Immature natural killer cell (primary cell): Measurements from ENCODE around the gene CAMK1D. TPM values are rescaled to one million over a fixed set of nuclear protein-coding genes. Genes with fewer than 3 reads are reported as not detected.

Source experiments
- DNase-seq, 3 donors: peaks; one replicate each; pipeline ENCODE4 v3.0.0; 2022; ENCODE audit warnings: mixed read lengths in 1 of 3
- H3K27ac Mint-ChIP-seq, 6 donors: one replicate each; pipeline ENCODE4 v1.8.0; 2020; ENCODE audit warnings: mixed read lengths in 6 of 6, mild to moderate bottlenecking in 5 of 6, inconsistent platforms in 4 of 6, moderate library complexity in 3 of 6
- H3K27me3 Mint-ChIP-seq, 3 donors: one replicate each; pipeline ENCODE4 v1.8.0; 2020 to 2021; ENCODE audit warnings: low read depth in 3 of 3, mild to moderate bottlenecking in 3 of 3, mixed read lengths in 3 of 3, moderate library complexity in 3 of 3, inconsistent platforms in 1 of 3
- H3K36me3 Mint-ChIP-seq, 3 donors: one replicate each; pipeline ENCODE4 v1.8.0; 2020; ENCODE audit warnings: mixed read lengths in 3 of 3, inconsistent platforms in 2 of 3, mild to moderate bottlenecking in 2 of 3
- H3K4me1 Mint-ChIP-seq, 2 donors: one replicate each; pipeline ENCODE4 v1.8.0; 2020; ENCODE audit warnings: inconsistent platforms in 2 of 2, mild to moderate bottlenecking in 2 of 2, mixed read lengths in 2 of 2, moderate library complexity in 1 of 2
- H3K4me3 Mint-ChIP-seq, 5 donors: one replicate each; pipeline ENCODE4 v1.8.0; 2020; ENCODE audit warnings: mild to moderate bottlenecking in 5 of 5, mixed read lengths in 5 of 5, inconsistent platforms in 3 of 5, moderate library complexity in 3 of 5
- H3K9me3 Mint-ChIP-seq, 6 donors: one replicate each; pipeline ENCODE4 v1.8.0; 2020; ENCODE audit warnings: mild to moderate bottlenecking in 6 of 6, mixed read lengths in 6 of 6, inconsistent platforms in 4 of 6, moderate library complexity in 3 of 6
- polyA plus RNA-seq, 3 donors: library from polyadenylated mRNA; unstranded; fragments of 300-500 nt; fragmentation: Illumina TruSeq; gene quantifications; one replicate each; pipeline ENCODE4 v1.2.3, GENCODE V29; 2021

The CAMK1D gene
- polyA plus RNA-seq, 3 donors from 2014 or later = 5.3 to 19.3 (median 7.7) TPM

DNA sequence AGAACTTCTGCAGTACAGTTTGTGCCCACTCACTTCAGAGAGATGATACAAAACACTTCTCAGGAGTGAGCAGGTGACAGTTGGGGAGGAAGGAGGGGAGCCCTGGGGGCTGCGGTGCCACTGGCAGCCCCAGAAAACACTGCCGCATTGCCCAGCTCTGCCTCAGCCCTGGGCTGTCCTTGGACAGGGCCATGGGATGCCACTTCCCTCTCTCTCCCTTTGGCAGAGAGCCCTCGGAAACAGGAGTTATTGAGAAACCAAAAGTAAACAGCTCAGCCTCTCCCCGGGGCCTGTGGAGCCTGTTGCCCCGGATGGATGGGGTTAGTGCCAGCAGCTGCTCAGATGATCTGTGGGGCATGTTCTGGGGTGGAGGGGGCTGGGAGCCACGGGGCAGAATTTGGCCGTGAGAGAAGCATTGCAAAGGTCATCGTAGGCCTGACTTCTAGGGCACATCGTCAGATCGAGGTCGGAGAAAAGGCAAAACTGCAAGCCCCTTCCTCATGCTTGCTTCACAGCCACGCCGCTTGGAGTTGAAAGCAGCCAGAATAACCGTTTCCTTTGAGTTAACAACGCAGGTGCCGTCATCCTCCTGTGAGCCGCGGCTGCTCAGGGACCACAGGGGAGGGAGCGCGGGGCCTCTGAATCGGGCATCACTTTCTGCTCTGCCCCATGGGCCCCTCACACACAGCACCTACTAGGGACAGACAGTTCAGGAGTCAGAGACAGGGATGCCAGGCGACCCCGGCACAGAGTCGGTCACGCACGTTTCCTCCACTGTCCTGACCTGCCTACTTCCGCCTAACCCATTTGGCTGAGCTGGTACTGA lies 256.4 kb downstream of the CAMK1D start:
- H3K27ac Mint-ChIP-seq = peak overlapping the region; percentile 67 to 93 (median 87)
- no peaks in the 10 kb centered on the region for H3K9me3 Mint-ChIP-seq
- H3K27me3 Mint-ChIP-seq = peaks cover 0 to 2% (median 0%) of the 10 kb centered on the region in 3 donors
- peaks cover 25 to 35% of the 10 kb centered on the region in 2 donors for H3K4me1 Mint-ChIP-seq
- peak; percentile 24 to 46 (median 39) for DNase-seq
- peaks cover 0 to 9% (median 0%) of the 10 kb centered on the region in 3 donors for H3K36me3 Mint-ChIP-seq
- H3K4me3 Mint-ChIP-seq = peak overlapping the region; percentile 71 to 90 (median 83)

DNA sequence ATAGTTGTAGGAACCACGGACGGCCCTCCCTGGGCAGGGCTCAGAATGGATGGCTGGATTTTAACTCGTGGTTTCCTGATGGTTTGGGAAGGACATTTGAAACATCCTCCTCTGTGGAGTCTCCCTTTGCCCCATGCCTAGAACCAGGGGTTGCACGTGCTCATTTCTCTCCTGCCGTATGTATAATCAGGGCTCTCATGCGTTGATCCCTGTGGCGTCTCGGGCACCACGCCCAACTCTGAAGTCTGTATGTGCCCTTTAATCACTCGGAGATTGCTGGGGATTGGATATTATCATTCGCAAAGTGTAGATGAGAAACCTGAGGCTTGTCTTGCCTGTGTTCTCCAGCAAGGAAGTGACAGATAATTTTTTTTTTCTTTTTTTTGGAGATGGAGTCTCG lies 257.1 kb downstream of the CAMK1D start:
- Mint-ChIP-seq H3K27ac (peak overlapping the region in 4 of 6 donors; percentile 55 to 93 (median 87)), H3K36me3 (peaks cover 0 to 9% (median 0%) of the 10 kb centered on the region in 3 donors), H3K4me3 (peak overlapping the region; percentile 71 to 90 (median 83)), H3K4me1 (peaks cover 20 to 31% of the 10 kb centered on the region in 2 donors), H3K27me3 (peaks cover 0 to 2% (median 0%) of the 10 kb centered on the region in 3 donors), H3K9me3 (no peaks in the 10 kb centered on the region)
- no peak for DNase-seq

DNA sequence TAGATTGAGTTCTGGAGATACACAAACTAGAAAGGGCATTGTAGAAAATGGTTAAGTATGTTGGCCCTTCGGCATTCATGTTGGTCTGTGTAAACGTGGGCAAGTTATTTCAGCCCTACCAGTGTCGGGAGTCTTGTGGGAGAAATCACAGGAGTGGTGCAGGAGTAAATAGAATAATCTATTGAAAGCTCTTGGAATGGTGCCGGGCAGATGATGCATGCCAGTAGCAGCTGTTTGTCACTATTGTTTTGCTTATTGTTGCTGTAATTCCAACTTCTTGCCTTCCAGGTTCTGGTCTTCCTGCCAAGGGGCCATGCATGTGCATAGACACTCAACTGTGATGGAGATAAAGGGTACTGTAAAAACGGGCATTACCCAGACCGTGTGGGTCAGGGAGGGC lies 259.4 kb downstream of the CAMK1D start:
- Mint-ChIP-seq H3K9me3 (no peaks in the 10 kb centered on the region), H3K36me3 (peaks cover 4 to 9% (median 5%) of the 10 kb centered on the region in 3 donors), H3K4me1 (peaks cover 20 to 31% of the 10 kb centered on the region in 2 donors), H3K27me3 (peaks cover 0 to 2% (median 0%) of the 10 kb centered on the region in 3 donors), H3K4me3 (no peak overlapping the region), H3K27ac (no peak overlapping the region)
- DNase-seq = no peak

DNA sequence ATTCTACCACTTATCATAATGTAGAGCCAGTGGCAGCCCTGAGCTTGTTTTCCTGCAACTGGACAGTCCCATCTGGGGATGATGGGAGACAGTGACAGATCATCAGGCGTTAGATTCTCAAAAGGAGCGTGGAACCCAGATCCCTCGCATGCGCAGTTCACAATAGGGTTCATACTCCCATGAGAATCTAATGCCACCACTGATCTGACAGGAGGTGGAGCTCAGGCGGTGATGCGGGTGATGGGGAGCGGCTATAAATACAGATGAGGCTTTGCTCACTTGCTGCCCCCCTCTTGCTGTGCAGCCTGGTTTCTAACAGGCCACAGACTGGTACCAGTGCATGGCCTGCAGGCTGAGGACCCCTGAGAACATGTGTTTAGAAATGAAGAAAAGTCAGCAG lies 260.1 kb downstream of the CAMK1D start:
- Mint-ChIP-seq H3K4me1 (peaks cover 20 to 31% of the 10 kb centered on the region in 2 donors), H3K9me3 (no peaks in the 10 kb centered on the region), H3K4me3 (no peak overlapping the region), H3K27me3 (peaks cover 0 to 2% (median 0%) of the 10 kb centered on the region in 3 donors), H3K27ac (no peak overlapping the region), H3K36me3 (peaks cover 4 to 9% (median 5%) of the 10 kb centered on the region in 3 donors)
- no peak for DNase-seq

DNA sequence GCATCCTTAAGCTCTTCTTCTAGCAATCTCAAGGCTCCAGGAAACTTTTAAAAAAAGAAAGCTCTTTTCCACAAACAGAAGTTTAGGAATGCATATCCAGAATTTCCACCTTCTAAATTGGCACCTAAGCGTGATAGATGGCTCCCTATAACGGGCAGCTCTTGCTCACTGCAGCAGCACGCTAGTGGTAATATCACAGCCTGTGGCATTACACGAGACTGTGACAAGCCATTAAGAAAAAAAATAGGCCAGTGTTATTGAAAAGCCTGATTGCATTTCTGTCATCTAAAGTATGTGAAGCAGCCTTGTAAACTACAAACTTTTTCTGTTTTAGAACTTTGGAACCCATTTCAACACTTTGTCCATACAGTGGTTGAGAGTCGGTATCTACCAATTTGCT lies 263.8 kb downstream of the CAMK1D start:
- H3K27ac Mint-ChIP-seq = no peak overlapping the region
- peaks cover 0 to 6% of the 10 kb centered on the region in 2 donors for H3K4me1 Mint-ChIP-seq
- H3K27me3 Mint-ChIP-seq = peaks cover 0 to 2% (median 0%) of the 10 kb centered on the region in 3 donors
- H3K9me3 Mint-ChIP-seq = no peaks in the 10 kb centered on the region
- DNase-seq = no peak
- H3K36me3 Mint-ChIP-seq = peaks cover 4 to 9% (median 5%) of the 10 kb centered on the region in 3 donors
- H3K4me3 Mint-ChIP-seq = no peak overlapping the region

DNA sequence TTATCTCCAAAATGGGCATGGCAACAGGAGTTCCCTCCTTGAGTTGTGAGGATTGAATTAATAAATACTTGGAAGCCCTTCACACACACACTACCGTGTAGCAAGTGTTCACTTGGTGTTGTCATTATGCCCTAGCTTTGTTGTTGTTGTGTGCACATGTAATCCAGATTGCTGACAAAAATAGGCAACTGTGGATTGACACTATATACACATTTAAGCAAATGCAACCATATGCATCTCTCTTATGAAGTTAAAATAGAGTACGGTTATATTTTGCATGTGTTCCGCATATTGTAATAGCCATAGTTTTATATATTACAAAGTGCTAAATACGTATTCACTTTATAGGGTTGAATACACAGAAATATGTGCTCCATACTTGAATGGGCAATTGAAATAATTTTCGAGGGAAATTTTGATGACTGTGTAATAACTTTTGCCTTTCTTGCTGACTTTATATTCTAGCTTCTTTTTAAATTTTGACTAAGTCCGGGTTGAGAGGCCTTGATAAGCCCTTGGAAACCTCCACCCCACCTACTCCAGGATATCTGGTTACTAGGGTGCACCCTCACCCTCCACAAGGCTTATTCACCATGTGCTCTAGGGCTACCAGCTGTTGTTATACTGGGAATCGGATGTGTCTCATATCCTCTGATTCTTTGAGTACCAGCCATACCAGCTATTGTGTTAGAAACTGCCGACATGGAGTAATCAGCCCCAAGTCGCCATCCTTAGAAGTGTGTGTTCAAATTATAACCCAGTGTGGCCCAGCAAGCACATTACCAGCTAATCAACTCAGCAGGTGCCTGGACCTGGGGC lies 265.0 kb downstream of the CAMK1D start:
- Mint-ChIP-seq H3K27ac (no peak overlapping the region), H3K36me3 (peaks cover 4 to 9% (median 5%) of the 10 kb centered on the region in 3 donors), H3K4me3 (no peak overlapping the region), H3K9me3 (no peaks in the 10 kb centered on the region), H3K27me3 (no peaks in the 10 kb centered on the region), H3K4me1 (no peaks in the 10 kb centered on the region)
- DNase-seq = no peak

DNA sequence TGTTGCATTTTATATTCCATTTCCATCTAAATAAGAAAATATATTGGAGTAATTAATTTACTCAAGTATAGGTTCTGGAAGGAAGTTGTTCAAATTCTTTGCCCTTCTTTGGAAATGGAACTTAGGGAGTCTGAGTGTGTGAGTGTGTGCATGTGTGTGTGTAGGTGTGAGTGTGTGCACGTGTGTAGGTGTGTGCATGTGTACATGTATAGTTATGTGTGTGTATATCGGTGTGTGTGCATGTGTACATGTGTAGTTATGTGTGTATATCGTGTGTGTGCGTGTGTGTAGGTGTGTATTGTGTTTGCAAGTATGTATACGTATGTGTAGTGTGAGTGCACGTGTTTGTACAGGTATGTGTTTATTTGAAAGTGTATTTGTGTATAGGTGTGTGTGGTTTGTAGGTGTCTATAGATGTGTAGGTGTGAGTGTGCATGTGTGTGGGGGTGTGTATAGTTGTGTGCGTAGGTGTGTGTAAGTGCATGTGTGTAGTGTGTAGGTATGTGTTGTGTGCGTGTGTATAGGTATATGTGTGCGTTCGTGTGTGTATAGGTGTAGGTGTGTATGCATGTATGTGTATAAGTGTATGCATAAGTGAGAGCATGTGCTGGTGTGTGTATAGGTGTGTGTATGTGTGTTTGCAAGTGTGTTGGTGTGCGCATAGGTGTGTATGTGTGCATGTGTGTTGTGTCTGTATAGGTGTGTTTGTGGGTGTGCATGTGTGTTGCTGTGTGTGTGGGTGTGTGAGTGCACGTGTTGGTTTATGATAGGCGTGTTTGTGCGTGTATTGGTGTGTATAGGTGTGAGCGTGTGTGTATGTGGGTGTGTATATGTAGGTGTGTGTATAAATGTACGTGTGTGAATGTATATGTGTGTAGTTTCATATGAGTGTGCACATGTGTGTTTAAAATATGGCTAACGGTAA lies 266.2 kb downstream of the CAMK1D start:
- Mint-ChIP-seq H3K4me3 (no peak overlapping the region), H3K27me3 (no peaks in the 10 kb centered on the region), H3K9me3 (no peaks in the 10 kb centered on the region), H3K27ac (no peak overlapping the region), H3K4me1 (peaks cover 0 to 2% of the 10 kb centered on the region in 2 donors), H3K36me3 (peaks cover 0 to 5% (median 4%) of the 10 kb centered on the region in 3 donors)
- DNase-seq = no peak

DNA sequence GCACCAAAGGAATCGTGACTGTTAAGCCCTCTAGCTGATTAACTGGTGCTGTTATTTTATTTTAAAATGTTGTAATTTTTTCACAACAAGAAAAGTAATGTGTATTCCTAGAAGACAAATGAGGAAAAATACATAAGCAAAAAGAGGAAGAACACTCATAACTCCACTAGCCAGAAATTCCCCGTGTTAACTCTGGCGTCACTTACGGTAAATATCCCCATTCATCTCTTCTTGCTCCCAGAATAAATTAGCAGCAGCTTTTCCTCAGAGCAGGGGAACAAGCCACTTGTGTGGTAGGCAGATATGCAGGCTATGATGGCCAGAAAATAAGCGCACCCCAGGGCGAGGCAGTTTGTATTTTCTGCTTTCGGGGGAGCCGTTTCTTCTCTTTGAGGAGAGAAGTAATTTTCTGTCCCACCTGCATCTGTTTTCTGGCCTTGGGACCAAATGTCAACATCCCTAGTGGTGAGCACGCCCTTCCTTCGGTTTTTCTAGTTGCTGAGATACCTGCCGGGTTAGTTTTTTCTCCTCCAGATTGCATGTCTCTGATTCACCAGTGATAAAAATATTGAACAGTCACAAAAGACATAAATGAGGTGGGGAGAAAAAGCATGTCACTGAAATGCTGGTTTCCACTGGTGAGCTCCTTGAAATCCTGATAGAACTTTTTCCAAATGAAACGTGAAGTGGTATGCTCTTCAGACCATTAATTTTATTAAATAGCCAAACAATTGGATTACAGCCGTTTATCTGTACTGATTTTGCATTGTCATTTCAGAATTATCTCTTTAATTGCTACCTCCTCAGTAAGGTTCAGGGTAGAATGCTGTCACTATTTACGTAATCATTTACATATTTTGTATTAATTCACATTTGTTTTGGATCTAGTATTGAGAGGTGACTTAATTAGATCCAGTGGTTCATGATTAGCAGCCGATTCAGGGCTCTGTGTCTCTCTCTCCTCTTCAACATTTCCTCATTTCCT lies 268.1 kb downstream of the CAMK1D start:
- no peak overlapping the region for H3K4me3 Mint-ChIP-seq
- peaks cover 0 to 2% of the 10 kb centered on the region in 2 donors for H3K4me1 Mint-ChIP-seq
- peak overlapping the region in 1 of 6 donors; percentile 35 for H3K27ac Mint-ChIP-seq
- no peak for DNase-seq
- peaks cover 0 to 2% (median 2%) of the 10 kb centered on the region in 3 donors for H3K36me3 Mint-ChIP-seq
- H3K9me3 Mint-ChIP-seq = no peaks in the 10 kb centered on the region
- H3K27me3 Mint-ChIP-seq = no peaks in the 10 kb centered on the region

DNA sequence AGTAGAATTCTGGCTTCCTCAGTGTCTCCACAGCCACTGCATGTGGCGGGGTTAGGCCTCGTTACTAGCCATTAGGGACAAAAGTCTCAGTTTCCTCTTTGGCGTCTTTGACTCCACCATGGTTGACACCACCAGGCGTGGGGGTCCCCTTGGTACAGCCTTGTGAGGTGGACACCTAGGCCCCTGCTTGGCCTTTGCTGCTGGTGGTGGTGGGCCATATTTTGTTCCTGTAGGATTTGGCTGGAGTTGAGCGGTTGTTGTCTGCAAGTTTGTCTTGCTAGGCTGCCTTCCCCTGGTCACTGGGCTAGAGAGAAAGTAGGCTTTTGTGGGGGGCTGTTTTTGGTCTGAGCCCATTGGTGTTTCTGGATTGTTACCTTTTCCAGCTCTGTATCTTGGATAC lies 272.7 kb downstream of the CAMK1D start:
- Mint-ChIP-seq H3K4me3 (no peak overlapping the region), H3K27ac (no peak overlapping the region), H3K36me3 (no peaks in the 10 kb centered on the region), H3K9me3 (no peaks in the 10 kb centered on the region), H3K27me3 (no peaks in the 10 kb centered on the region), H3K4me1 (peaks cover 0 to 2% of the 10 kb centered on the region in 2 donors)
- DNase-seq = no peak

DNA sequence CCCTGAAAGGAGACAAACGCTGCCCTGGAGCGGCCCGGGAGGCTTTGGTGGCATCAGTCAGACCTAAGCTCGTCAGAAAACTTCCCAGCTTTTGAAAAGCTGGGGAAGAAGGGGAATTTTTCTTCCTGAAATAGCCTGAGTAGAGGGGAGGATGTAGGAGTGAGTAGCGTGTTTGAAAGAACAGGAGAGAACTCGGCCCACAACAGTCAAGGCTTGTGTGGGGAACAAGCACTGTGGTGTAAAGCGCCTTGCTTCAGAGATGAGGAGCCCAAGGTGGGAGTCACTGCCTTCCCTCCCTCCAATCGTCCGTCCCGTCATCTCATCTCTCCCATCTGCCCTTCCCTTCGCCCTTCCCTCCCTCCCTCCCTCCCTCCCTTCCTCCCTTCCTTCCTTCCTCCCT lies 273.3 kb downstream of the CAMK1D start:
- Mint-ChIP-seq H3K9me3 (no peaks in the 10 kb centered on the region), H3K4me1 (peaks cover 0 to 2% of the 10 kb centered on the region in 2 donors), H3K36me3 (no peaks in the 10 kb centered on the region), H3K27me3 (no peaks in the 10 kb centered on the region), H3K27ac (no peak overlapping the region), H3K4me3 (no peak overlapping the region)
- no peak for DNase-seq

DNA sequence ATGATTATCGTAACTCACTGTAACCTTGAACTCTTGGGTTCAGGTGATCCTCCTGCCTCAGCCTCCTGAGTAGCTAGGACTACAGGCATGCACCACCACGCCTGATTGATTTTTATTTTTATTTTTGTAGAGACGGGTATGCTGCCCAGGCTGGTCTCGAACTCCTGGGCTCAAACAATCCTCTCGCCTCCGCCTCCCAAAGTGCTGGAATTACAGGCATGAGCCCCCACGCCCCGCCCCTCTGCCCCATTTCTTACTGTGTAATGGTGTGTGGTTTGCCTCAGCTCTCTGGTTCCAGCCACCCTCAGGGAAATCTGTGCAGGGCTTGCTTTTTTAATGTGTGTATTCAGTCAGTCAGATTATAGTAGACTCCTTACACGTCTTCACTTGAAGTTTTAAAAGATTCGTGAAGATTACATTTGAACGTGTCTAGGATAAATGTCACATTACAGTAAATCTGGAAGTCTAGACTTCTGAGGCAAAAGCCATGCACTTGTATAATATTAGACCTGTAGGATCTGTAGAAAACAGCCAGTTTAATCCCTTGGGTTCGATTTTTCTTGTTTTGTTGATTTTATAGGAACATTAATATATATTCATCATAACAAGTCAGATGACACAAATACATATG lies 276.2 kb downstream of the CAMK1D start:
- Mint-ChIP-seq H3K27me3 (peaks cover 0 to 2% (median 0%) of the 10 kb centered on the region in 3 donors), H3K9me3 (no peaks in the 10 kb centered on the region), H3K36me3 (no peaks in the 10 kb centered on the region), H3K27ac (no peak overlapping the region), H3K4me1 (peaks cover 0 to 5% of the 10 kb centered on the region in 2 donors), H3K4me3 (no peak overlapping the region)
- DNase-seq = no peak

DNA sequence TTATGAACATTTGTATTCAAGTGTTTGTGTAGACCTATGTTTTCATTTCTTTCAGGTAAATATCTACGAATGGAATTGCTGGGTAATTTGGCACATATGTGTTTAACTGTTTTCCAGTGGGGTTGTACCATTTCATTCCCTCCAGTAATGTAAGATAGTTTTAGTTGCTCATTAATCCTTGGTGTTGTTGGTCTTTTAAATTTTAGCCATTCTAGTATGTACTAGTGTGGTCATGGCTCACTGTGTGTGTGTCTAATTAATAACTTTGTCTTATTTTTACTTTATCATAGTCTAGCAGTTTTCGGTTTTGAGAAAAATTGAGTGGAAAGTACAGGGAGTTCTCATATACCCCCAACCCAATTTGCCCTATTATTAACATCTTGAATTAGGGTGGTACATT lies 278.8 kb downstream of the CAMK1D start:
- Mint-ChIP-seq H3K27ac (no peak overlapping the region), H3K9me3 (no peaks in the 10 kb centered on the region), H3K4me3 (no peak overlapping the region), H3K4me1 (peaks cover 0 to 5% of the 10 kb centered on the region in 2 donors), H3K27me3 (peaks cover 0 to 2% (median 0%) of the 10 kb centered on the region in 3 donors), H3K36me3 (no peaks in the 10 kb centered on the region)
- DNase-seq = no peak
